Fibroblast of peridontal ligament (primary cell): ENCODE data around the gene USF1.
"Not testable (repeated sequence)": the region's sequence is repeated elsewhere in the genome, so short reads cannot be mapped to it uniquely, and the experiment has no call there.

Experiments used
- DNase-seq: peaks from one replicate; pipeline ENCODE4 v3.0.0-alpha.2; 2010; ENCODE audit errors: extremely low read depth

The USF1 gene

GRCh38 chr1:160992036-160992435 lies 53.7 kb downstream of the USF1 start:
- DNase-seq = not testable (repeated sequence)
